Esophagus (tissue), 2 donors: ENCODE results near the gene CPLX1. TPM values are rescaled to one million over a fixed set of nuclear protein-coding genes. Genes with fewer than 3 reads are reported as not detected.

Experiments
- H3K27ac ChIP-seq, 2 donors: one replicate each; pipeline ENCODE4 v1.5.1; 2013; ENCODE audit warnings: low read depth in 2 of 2, mild to moderate bottlenecking in 2 of 2, inconsistent platforms in 1 of 2, low read length in 1 of 2, moderate library complexity in 1 of 2
- H3K27me3 ChIP-seq, 2 donors: one replicate each; pipeline ENCODE4 v1.6.1; 2013; ENCODE audit warnings: low read length in 2 of 2, control low read depth in 1 of 2, mild to moderate bottlenecking in 1 of 2; ENCODE audit not compliant: insufficient read depth in 2 of 2, control insufficient read depth in 1 of 2
- H3K36me3 ChIP-seq, 2 donors: one replicate each; pipeline ENCODE4 v1.6.1; 2013; ENCODE audit warnings: low read length in 1 of 2; ENCODE audit not compliant: control insufficient read depth in 2 of 2, insufficient read depth in 2 of 2
- H3K4me1 ChIP-seq, 2 donors: one replicate each; pipeline ENCODE4 v1.6.1; 2013; ENCODE audit warnings: low read length in 1 of 2; ENCODE audit not compliant: control insufficient read depth in 2 of 2, insufficient read depth in 2 of 2
- H3K4me3 ChIP-seq, 2 donors: one replicate each; pipeline ENCODE4 v1.5.1; 2013; ENCODE audit warnings: low read length in 2 of 2, mild to moderate bottlenecking in 2 of 2, low read depth in 1 of 2, moderate library complexity in 1 of 2
- H3K9me3 ChIP-seq, 2 donors: one replicate each; pipeline ENCODE4 v1.6.1; 2013; ENCODE audit warnings: mild to moderate bottlenecking in 2 of 2, low read depth in 1 of 2, low read length in 1 of 2, moderate library complexity in 1 of 2; ENCODE audit not compliant: control insufficient read depth in 2 of 2, insufficient read depth in 1 of 2
- WGBS, 2 donors: extraction: QIAGEN DNeasy Blood & Tissue Kit; methylation state at CpG; one replicate each; pipeline ENCODE4 v1.1.7; 2013; 5-methylcytosine and 5-hydroxymethylcytosine counted together
- polyA plus RNA-seq, 2 donors: library from polyadenylated mRNA; stranded (reverse); fragments of 200-250 nt; gene quantifications; one replicate each; pipeline ENCODE4 v1.2.3, GENCODE V29; 2013
- donor health status: healthy with polysubstance abuse.
- donor health status: Bipolar disorder and iron deficiency.

Gene CPLX1
- polyA plus RNA-seq, 2 donors: 0.74 to 2.8 TPM

DNA sequence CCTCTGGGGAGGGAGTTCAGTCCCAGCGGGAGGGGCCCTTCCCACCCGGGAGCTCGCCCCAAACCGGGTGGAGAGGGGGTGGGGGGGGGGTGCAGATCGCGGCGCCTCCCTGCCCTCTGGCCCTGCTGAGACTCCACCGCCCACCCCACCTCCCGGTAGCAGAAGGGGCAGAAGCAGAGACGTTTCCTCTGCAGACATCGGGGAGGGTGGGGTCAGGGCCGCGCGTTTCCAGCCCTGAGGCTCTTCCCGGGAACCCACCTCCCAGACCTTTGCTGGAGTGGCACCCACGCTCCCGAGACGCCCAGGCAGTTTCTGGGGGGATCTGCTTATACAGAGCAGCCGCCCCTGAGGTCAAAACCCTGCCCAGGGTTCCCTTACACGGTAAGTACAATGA lies 30.2 kb downstream of the CPLX1 start:
- H3K9me3 ChIP-seq: no peaks in the 10 kb centered on the region
- H3K27me3 ChIP-seq: peaks cover 0 to 19% of the 10 kb centered on the region in 2 donors
- no peak overlapping the region for H3K27ac ChIP-seq
- 13 to 21% methylated on average over 13 to 19 of the region's 20 CpGs for WGBS, 2 donors
- H3K4me1 ChIP-seq: peaks cover 9 to 26% of the 10 kb centered on the region in 2 donors
- peak overlapping the region in 1 of 2 donors; percentile 29 for H3K4me3 ChIP-seq
- H3K36me3 ChIP-seq: no peaks in the 10 kb centered on the region

GRCh38 chr4:794900-795725 lies 30.8 kb downstream of the CPLX1 start:
- H3K27me3 ChIP-seq: peaks cover 0 to 19% of the 10 kb centered on the region in 2 donors
- peaks cover 9 to 26% of the 10 kb centered on the region in 2 donors for H3K4me1 ChIP-seq
- no peaks in the 10 kb centered on the region for H3K36me3 ChIP-seq
- H3K9me3 ChIP-seq: peaks cover 0 to under 1% of the 10 kb centered on the region in 2 donors
- peak overlapping the region in 1 of 2 donors; percentile 29 for H3K4me3 ChIP-seq
- WGBS, 2 donors: 3% methylated on average over 59 to 71 of the region's 71 CpGs
- no peak overlapping the region for H3K27ac ChIP-seq

GRCh38 chr4:793941-794621 lies 31.8 kb downstream of the CPLX1 start:
- Histone ChIP-seq H3K9me3 (peaks cover 0 to 2% of the 10 kb centered on the region in 2 donors), H3K4me3 (no peak overlapping the region), H3K27ac (no peak overlapping the region), H3K36me3 (no peaks in the 10 kb centered on the region), H3K27me3 (peaks cover 0 to 19% of the 10 kb centered on the region in 2 donors), H3K4me1 (peaks cover 6 to 27% of the 10 kb centered on the region in 2 donors)
- 34 to 40% methylated on average over 19 of the region's 19 CpGs for WGBS, 2 donors

GRCh38 chr4:793093-793861 lies 32.7 kb downstream of the CPLX1 start:
- WGBS, 2 donors: 55 to 57% methylated on average over 19 of the region's 19 CpGs
- H3K27ac ChIP-seq: no peak overlapping the region
- peaks cover 0 to 2% of the 10 kb centered on the region in 2 donors for H3K9me3 ChIP-seq
- peaks cover 0 to 19% of the 10 kb centered on the region in 2 donors for H3K27me3 ChIP-seq
- H3K4me3 ChIP-seq: no peak overlapping the region
- H3K4me1 ChIP-seq: peaks cover 6 to 29% of the 10 kb centered on the region in 2 donors
- no peaks in the 10 kb centered on the region for H3K36me3 ChIP-seq

DNA sequence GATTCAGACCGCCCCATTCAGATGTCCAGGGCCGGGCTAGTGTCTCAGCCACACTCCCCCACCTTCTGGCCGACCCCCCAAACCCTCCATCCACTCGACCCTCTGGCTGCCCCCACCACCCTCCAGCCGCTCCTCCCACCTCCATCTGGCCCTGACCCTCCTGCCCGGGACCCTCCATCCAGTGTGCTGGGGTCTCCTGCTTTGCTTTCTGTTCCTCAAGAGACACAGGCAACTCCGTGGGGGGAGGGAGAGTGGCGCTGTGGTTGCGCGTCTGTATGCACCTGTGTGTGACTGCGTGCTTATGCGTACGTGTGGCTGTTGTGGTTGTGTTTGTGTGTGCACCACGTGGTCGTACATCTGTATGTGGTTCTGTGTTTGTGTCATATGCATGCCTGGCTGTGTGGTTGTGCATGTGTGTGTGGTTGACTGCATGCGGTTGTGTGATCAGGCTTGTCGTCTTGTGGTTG lies 33.3 kb downstream of the CPLX1 start:
- 28 to 31% methylated on average over 17 of the region's 17 CpGs for WGBS, 2 donors
- peaks cover 6 to 29% of the 10 kb centered on the region in 2 donors for H3K4me1 ChIP-seq

DNA sequence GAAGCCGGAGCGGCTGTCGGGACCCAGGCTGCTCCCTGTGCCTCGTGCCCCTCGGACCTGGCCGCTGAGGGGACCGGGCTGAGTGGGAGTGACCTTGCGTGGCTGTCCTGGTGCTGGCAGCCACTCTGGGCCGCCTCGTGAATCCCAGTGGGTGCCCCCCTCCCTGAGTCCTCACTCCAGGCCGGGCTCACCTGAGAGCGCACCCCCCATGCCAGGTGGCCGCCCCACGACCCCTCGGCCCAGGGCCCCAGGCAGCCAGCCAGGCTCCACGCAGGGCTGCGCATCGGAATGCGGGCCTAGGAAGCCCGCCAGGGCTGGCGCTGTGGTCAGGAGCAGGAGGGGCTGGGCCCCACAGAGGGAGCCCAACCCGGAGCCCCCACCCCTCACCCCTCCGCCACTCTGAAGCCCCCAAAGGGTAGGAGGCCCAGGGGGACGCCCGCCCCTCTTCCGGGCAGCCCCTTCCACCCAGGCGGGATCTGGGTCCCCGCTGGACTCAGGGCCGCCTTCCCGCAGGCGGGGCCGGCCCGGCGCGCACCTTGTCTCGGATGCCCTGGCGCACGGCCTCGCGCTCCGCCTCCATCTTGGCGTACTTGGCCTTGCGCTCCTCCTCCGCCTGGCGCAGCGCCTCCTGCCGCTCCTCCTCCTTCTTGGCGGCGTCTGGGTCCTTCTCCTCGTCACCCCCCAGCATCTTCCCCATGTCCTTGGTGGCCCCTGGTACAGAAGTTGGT lies 33.9 kb downstream of the CPLX1 start:
- no peak overlapping the region for H3K27ac ChIP-seq
- no peaks in the 10 kb centered on the region for H3K36me3 ChIP-seq
- peak overlapping the region in 1 of 2 donors; percentile 12 for H3K4me3 ChIP-seq
- WGBS, 2 donors: 12 to 16% methylated on average over 32 to 50 of the region's 50 CpGs
- H3K4me1 ChIP-seq: peaks cover 6 to 29% of the 10 kb centered on the region in 2 donors
- H3K27me3 ChIP-seq: peaks cover 0 to 19% of the 10 kb centered on the region in 2 donors
- H3K9me3 ChIP-seq: peaks cover 0 to 2% of the 10 kb centered on the region in 2 donors

More for the DNA sequence above, 33.3 kb downstream of the CPLX1 start:
- Histone ChIP-seq H3K36me3 (no peaks in the 10 kb centered on the region), H3K4me3 (no peak overlapping the region), H3K27ac (no peak overlapping the region), H3K9me3 (peaks cover 0 to 2% of the 10 kb centered on the region in 2 donors), H3K27me3 (peaks cover 0 to 19% of the 10 kb centered on the region in 2 donors)

DNA sequence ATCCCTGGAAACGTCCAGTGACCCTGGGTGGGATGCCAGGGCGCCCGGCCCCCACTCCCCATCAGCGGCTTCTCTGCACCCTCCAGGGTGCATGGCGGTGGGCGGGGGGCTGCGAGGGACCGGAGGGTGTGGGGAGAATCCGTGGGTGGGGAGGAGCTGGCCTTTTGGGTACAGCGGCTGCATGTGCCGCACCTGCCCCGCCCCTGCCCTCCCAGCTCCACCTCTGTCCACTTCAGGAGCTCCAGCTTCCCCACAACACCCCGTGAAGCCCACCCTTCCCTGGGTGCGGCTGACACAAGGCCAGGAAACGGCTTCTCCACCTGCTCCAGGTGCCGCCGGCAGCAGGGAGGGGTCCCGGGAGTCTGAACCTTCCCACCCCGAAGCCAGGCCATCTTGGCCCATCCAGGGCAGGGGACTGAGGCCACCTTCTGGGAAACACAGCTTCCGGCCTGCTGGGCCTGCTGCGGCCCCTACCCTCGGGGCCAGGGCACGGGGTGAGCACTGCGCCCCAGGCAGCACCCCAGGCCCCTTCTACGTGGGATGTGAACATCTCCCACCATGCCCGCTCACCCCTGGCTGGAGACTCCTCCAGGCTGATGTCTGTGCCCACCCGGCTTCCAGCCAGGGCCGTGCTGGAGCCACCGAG lies 34.6 kb downstream of the CPLX1 start:
- Histone ChIP-seq H3K27me3 (peaks cover 0 to 26% of the 10 kb centered on the region in 2 donors), H3K4me1 (peaks cover 8 to 29% of the 10 kb centered on the region in 2 donors), H3K27ac (no peak overlapping the region), H3K9me3 (peaks cover 0 to 2% of the 10 kb centered on the region in 2 donors), H3K4me3 (no peak overlapping the region), H3K36me3 (no peaks in the 10 kb centered on the region)
- WGBS, 2 donors: 66 to 68% methylated on average over 22 to 29 of the region's 29 CpGs

DNA sequence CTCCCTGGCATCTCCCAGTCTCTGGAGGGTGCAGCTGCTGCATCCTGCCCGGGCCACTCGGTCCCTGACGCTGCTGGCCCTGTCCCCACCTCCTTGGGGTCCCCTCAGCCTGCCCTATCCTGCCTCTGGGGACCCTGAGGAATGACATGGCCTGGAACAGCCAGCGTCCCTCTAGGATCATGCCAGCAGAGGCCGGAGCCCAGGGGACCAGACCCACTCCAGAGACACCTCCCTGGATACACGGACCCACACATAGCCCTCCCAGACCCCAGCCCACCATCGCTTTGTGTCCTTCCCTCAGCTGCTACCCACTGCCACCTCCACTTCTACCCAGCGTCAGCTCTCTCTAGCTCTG lies 35.5 kb downstream of the CPLX1 start:
- Histone ChIP-seq H3K36me3 (no peaks in the 10 kb centered on the region), H3K27ac (no peak overlapping the region), H3K4me1 (peaks cover 9 to 28% of the 10 kb centered on the region in 2 donors), H3K9me3 (peaks cover 0 to 2% of the 10 kb centered on the region in 2 donors), H3K4me3 (no peak overlapping the region), H3K27me3 (peaks cover 0 to 30% of the 10 kb centered on the region in 2 donors)
- 61 to 69% methylated on average over 8 of the region's 8 CpGs for WGBS, 2 donors
